ENCODE data around the gene AP1M2.

- no peak for TF ChIP-seq CTCF (IDR thresholded peaks at IDR 0.05)
- no peak for TF ChIP-seq POLR2AphosphoS5 (IDR thresholded peaks at IDR 0.05; ENCODE audit: low read depth, low read length)
These were observed 20.3 kb downstream of the AP1M2 start for GRCh38 chr19:10566658-10567410.
